Measurements from ENCODE around the gene SCUBE1. TPM values are rescaled to one million over a fixed set of nuclear protein-coding genes. Genes with fewer than 3 reads are reported as not detected.
A peak's percentile ranks its signal among the peaks of the same experiment; 100 is the strongest.

Gene SCUBE1
- total RNA-seq, 4 donors from 2014 or later, result 37.3 to 107 (median 75.9) TPM

DNA sequence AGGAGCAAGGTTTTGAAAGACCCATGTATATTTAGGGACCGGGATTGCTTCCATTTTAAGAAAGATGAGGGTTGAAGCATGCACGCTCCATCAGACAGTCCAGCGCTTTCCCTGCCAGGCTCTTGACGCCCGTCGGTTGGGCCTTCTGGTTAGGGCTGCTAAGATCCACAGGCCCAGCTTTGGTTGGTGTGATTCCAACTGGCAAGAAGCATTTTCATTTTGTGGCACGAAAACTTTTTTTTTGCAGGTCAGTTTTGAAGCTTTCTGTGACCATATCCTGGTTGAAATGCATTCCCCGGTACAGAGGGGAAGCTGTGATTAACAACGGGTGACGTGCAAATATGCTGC, 34.4 kb upstream of the SCUBE1 start:
- 7 to 21% methylated on average over 9 to 10 of the region's 10 CpGs for WGBS, 2 donors (ENCODE audit: low coverage in 1 of 2)
- TF ChIP-seq POLR2AphosphoS5 (IDR thresholded peaks at IDR 0.05) (no peak), EP300 (IDR thresholded peaks at IDR 0.05) (no peak), POLR2A (IDR thresholded peaks at IDR 0.05) (no peak)
- TF ChIP-seq, protein P1, sequence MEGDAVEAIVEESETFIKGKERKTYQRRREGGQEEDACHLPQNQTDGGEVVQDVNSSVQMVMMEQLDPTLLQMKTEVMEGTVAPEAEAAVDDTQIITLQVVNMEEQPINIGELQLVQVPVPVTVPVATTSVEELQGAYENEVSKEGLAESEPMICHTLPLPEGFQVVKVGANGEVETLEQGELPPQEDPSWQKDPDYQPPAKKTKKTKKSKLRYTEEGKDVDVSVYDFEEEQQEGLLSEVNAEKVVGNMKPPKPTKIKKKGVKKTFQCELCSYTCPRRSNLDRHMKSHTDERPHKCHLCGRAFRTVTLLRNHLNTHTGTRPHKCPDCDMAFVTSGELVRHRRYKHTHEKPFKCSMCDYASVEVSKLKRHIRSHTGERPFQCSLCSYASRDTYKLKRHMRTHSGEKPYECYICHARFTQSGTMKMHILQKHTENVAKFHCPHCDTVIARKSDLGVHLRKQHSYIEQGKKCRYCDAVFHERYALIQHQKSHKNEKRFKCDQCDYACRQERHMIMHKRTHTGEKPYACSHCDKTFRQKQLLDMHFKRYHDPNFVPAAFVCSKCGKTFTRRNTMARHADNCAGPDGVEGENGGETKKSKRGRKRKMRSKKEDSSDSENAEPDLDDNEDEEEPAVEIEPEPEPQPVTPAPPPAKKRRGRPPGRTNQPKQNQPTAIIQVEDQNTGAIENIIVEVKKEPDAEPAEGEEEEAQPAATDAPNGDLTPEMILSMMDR (IDR thresholded peaks at IDR 0.05), result no peak
- Histone ChIP-seq H3K36me3 (no peaks in the 10 kb centered on the region), H3K4me3 (no peak overlapping the region), H3K4me1 (peaks cover 0 to 24% (median 6%) of the 10 kb centered on the region in 3 donors), H3K27me3 (peaks cover 13% of the 10 kb centered on the region), H3K9me3 (peaks cover 0 to 11% (median 0%) of the 10 kb centered on the region in 3 donors), H3K27ac (peak overlapping the region in 1 of 4 donors; percentile 44)
- peak; percentile 41 for ATAC-seq

DNA sequence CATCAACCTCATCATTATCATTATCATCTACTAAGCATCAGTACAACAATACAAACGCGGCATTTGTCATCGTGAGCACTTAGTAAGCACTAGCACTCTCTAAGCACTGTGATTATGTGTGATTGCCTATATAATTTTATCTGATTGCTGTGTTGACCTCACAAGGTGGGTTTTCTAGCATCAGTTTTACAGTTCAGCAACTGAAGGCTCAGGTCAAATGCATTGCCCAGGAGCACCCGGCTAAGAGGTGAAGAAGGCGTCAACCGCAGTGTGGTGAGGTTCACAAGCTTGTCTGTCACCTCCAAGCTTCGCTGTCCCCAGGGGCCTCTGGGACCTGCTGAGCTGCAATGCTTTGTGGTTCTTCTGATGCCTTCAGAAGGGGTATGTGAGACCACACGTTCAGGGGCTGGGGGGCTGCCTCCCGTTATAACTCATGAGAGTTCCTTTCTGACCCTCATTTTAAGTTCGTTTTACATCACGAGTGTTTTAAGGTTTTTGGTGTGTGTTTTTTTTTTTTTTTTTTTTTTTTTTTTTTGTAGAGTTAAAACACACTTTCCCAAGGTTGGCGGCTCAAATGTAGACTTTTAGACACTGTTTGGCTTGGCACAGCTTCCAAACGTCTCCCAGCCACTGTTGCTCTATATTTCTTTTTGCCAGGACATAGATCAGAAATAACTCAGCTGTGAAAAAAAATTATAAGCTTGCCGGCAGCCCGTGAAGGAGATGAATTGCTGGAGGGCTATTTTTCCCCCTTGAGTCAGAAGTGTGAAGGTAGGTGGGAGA, 33.8 kb upstream of the SCUBE1 start:
- Histone ChIP-seq H3K27ac (peak overlapping the region in 1 of 4 donors; percentile 44), H3K36me3 (no peaks in the 10 kb centered on the region), H3K4me1 (peaks cover 0 to 24% (median 6%) of the 10 kb centered on the region in 3 donors), H3K27me3 (peaks cover 18% of the 10 kb centered on the region), H3K4me3 (no peak overlapping the region), H3K9me3 (peaks cover 0 to 11% (median 0%) of the 10 kb centered on the region in 3 donors)
- no peak for ATAC-seq
- TF ChIP-seq, protein P1 (IDR thresholded peaks at IDR 0.05), result no peak
- TF ChIP-seq POLR2AphosphoS5 (IDR thresholded peaks at IDR 0.05) (no peak), POLR2A (IDR thresholded peaks at IDR 0.05) (no peak), EP300 (IDR thresholded peaks at IDR 0.05) (no peak)
- 29 to 31% methylated on average over 10 to 15 of the region's 15 CpGs for WGBS, 2 donors (ENCODE audit: low coverage in 1 of 2)

DNA sequence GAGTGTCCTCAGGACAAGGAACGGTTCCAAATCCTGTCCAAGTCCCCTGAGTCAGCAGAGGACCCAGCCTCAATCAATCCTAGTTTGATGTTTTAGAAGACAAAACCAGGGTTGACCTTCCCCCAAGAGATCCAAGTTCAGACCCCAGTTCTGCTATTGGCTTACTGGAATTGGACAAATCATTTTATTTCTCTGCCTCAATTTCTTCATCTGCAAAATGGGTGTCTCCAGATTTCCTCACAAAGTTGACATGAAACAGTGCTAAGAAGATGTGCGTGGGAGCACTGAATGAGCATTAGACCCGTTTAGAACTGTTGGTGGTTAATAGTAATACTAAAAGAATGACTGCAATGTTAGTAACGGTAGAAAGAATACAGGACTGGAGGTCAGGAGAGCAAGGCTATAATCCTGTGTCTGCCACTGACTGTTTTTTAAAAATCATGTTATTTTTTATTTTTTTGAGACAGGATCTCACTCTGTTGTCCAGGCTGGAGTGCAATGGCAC, 32.8 kb upstream of the SCUBE1 start:
- TF ChIP-seq POLR2A (IDR thresholded peaks at IDR 0.05) (no peak), EP300 (IDR thresholded peaks at IDR 0.05) (no peak), POLR2AphosphoS5 (IDR thresholded peaks at IDR 0.05) (no peak)
- ATAC-seq, result no peak
- Histone ChIP-seq H3K27me3 (peaks cover 27% of the 10 kb centered on the region), H3K4me3 (no peak overlapping the region), H3K4me1 (peaks cover 0 to 26% (median 6%) of the 10 kb centered on the region in 3 donors), H3K9me3 (peaks cover 0 to 11% (median 0%) of the 10 kb centered on the region in 3 donors), H3K36me3 (no peaks in the 10 kb centered on the region), H3K27ac (no peak overlapping the region)
- 59 to 64% methylated on average over 3 to 4 of the region's 4 CpGs for WGBS, 2 donors (ENCODE audit: low coverage in 1 of 2)

- Histone ChIP-seq H3K4me1 (peaks cover 0 to 12% (median 0%) of the 10 kb centered on the region in 3 donors), H3K27ac (no peak overlapping the region), H3K4me3 (no peak overlapping the region), H3K36me3 (no peaks in the 10 kb centered on the region), H3K9me3 (peaks cover 0 to 10% (median 0%) of the 10 kb centered on the region in 3 donors), H3K27me3 (peaks cover 47% of the 10 kb centered on the region)
- TF ChIP-seq, protein P1 (IDR thresholded peaks at IDR 0.05), result no peak
- TF ChIP-seq POLR2A (IDR thresholded peaks at IDR 0.05), result no peak
- no peak for ATAC-seq
- 0 to 8% methylated on average over 3 of the region's 9 CpGs for WGBS, 2 donors (ENCODE audit: low coverage in 1 of 2)
Measured at GRCh38 chr22:43370036-43370435, 26.9 kb upstream of the SCUBE1 start.

GRCh38 chr22:43365715-43366440, 22.7 kb upstream of the SCUBE1 start:
- ATAC-seq, result no peak
- no peak overlapping the region for H3K4me3 ChIP-seq
- H3K27me3 ChIP-seq, result peaks cover 31% of the 10 kb centered on the region
- H3K9me3 ChIP-seq, result no peaks in the 10 kb centered on the region
- TF ChIP-seq POLR2AphosphoS5 (IDR thresholded peaks at IDR 0.05), result no peak
- TF ChIP-seq POLR2A (IDR thresholded peaks at IDR 0.05), result no peak
- no peak for TF ChIP-seq EP300 (IDR thresholded peaks at IDR 0.05)
- TF ChIP-seq, protein P1 (IDR thresholded peaks at IDR 0.05), result no peak
- 86 to 89% methylated on average over 1 to 4 of the region's 6 CpGs for WGBS, 2 donors (ENCODE audit: low coverage in 1 of 2)
- peaks cover 0 to 9% (median 0%) of the 10 kb centered on the region in 3 donors for H3K4me1 ChIP-seq
- no peak overlapping the region for H3K27ac ChIP-seq
- H3K36me3 ChIP-seq, result no peaks in the 10 kb centered on the region

Data from gastroesophageal sphincter (tissue), 4 donors.